CD4-positive, alpha-beta T cell treated with Interleukin-12 subunit alpha and Interleukin-12 subunit beta, for 1 hour (primary cell): ENCODE results near the gene PKDREJ.

ENCODE experiments used
- DNase-seq: peaks from one replicate; pipeline ENCODE4 v3.0.0-alpha.2; 2020

Gene PKDREJ

DNA sequence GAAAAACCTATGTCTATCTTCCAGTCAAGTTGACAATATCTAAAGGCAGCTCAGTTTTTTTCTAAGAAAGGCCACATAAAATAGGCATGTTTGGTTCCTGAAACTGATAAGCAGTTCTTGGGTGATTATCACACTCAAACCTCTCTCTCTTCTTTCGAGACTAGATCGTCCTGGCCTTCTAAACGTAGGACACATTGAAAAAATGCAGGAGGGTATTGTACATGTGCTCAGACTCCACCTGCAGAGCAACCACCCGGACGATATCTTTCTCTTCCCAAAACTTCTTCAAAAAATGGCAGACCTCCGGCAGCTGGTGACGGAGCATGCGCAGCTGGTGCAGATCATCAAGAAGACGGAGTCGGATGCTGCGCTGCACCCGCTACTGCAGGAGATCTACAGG, 28.2 kb downstream of the PKDREJ start:
- DNase-seq: no peak

GRCh38 chr22:46233231-46233630, 29.9 kb downstream of the PKDREJ start:
- no peak for DNase-seq

GRCh38 chr22:46230262-46230901, 32.8 kb downstream of the PKDREJ start:
- no peak for DNase-seq

DNA sequence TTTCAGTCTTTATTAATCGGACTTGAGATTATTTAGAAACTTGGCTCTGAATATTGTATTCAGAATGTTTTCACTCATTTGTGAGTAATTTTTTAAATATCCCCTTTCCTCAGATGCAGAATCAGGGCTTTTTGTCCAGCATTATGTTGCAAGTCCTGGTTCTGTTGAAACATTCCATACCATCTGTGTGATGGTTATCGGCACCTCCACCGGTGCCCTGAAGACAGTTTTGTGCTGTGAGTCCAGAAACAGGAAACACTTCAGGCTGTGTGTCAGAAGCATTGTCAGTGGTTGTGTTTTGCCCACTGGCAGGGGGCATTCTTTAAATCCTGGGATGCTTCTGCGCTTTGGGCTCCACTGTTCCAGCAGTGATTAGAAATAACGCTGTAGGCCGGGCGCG, 33.4 kb downstream of the PKDREJ start:
- DNase-seq: no peak

GRCh38 chr22:46226577-46226976, 36.6 kb downstream of the PKDREJ start:
- DNase-seq: no peak

DNA sequence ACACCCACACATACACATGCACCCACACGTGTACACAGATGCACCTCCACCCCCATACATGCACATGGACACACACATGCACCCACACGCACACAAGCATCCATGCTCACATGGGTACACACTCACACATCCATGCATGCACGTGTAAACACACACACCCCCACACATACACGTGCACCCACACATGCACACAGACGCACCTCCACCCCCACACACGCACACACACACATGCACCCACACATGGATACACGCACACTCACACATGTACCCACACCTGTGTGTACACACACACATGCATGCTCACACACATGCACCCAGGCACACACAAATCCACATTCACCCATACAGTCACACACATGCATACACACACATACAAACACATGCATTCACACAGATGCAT, 37.5 kb downstream of the PKDREJ start:
- DNase-seq: no peak

GRCh38 chr22:46224898-46225290, 38.2 kb downstream of the PKDREJ start:
- no peak for DNase-seq

DNA sequence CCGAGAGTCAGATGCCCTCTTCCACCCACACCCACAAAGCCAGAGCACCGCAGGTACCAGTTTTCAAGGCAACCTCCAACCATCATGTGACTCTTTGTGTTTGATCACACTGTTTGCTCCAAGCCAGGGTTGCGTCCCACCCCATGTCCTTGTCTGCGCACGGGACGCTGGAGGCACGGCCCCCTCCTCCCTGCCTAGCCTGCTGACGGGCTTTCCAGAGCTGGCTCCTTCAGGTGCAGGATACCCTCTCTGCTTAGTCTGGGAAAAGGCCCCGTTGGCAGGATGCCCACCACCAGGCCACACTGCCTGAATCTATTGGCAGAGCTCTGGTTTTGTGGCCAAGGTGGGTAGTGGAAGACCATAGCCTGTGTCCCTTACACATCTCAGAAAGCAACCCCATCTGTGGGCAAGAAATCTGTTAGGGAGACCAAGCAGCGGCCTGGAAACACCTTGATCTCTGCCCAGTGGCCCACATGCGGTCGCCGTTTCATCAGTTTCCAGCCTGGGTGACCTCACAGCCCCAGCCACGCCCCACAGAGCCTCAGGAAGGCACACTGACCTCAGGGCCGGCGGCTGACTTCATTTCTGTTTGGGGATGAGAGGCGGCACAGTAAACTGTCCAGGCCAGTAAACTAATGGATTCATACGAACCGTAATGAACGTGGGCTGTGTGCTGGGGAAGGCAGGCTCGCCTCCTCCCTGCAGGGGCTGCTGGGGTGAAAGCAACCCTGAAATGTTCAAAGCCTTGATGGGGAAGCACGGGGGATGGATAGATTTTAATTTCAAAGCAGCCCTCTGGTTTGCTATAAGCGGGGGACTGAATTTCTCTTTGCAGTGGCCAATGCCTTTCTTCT, 38.9 kb downstream of the PKDREJ start:
- no peak for DNase-seq

DNA sequence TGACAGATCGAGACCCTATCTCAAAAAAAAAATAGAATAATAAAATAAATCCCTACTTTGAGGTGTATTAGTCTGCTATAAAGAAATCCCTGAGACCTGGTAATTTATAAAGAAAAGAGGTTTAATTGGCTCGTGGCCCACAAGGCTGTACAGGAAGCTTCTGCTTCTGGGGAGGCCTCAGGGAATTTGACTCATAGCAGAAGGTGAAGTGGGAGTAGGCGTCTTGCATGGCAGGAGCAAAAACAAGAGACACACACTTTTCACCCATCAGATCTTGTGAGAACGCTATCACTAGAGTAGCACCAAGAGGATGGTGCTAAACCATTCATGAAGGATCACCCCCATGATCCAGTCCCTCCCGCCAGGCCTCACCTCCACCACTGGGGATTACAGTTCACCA, 42.2 kb downstream of the PKDREJ start:
- no peak for DNase-seq

DNA sequence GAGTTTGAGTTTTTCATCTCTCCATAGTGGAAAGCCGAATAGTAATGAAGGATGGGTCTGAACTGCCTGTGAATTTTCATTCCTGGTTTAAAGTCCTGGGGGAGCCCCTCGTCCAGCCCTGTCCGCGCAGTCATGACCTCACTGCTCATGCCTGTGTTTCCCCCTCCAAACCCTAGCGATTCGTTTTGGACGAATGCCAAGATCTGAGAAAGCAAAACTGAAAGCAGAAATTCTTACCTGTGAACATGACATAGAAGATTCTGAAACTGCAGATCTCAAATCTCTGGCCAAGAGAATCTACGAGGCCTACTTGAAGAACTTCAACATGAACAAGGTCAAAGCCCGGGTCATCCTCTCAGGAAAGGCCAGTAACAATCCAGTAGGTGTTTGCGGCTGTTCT, 43.5 kb downstream of the PKDREJ start:
- DNase-seq: peak; percentile 36

- no peak for DNase-seq
These were observed 48.5 kb downstream of the PKDREJ start for GRCh38 chr22:46214616-46215015.

- DNase-seq: no peak
These were observed 49.0 kb downstream of the PKDREJ start for GRCh38 chr22:46214149-46214548.

DNA sequence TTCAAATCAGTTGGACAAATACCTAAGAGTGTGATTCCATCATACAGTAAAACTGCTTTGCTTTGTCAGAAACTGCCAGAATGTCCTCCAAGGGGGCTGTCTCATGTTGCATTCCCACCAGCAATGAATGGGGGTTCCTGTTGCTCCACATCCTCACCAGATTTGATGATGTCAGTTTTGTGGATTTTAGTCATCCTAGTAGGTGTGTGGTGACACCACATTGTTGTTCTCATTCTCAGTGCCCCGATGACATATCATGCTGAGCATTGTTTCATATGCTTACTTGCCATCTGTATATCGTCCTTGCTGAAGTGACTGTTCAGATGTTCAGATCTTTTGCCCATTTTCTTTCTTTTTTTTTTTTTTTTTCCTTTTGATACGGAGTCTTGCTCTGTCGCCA, 50.1 kb downstream of the PKDREJ start:
- DNase-seq: no peak

GRCh38 chr22:46212195-46212594, 50.9 kb downstream of the PKDREJ start:
- DNase-seq: no peak

DNA sequence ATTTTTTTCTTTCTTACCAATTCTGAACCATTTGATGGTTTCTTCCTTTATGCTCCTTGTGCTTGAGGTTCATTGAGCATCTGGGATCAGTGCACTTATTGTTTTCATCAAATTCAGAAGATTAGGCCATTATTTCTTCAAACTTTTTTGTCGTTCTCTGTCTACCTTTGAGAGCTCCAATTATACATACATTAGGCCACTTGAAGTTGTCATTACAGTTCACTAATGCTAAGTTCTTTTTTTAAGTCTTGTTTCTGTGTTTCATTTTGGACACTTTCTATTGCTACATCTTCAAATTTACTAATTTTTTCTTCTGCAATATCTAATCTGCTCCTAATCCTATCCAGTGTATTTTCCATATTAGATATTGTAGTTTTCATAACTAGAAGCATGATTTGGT, 53.9 kb downstream of the PKDREJ start:
- DNase-seq: no peak
